GM23338 (cell line): ENCODE measurements around the gene ADIPOR2. TPM values are rescaled to one million over a fixed set of nuclear protein-coding genes. Genes with fewer than 3 reads are reported as not detected.

Experiments used
- ATAC-seq: fragments of 200-7000 bp; cut with Tn5 transposase; 3 replicates; pipeline ENCODE4 v1.9.1; 2020
- DNase-seq: peaks from one replicate; pipeline ENCODE4 v3.0.0-alpha.2; 2015; ENCODE audit warnings: low spot score
- H2AFZ ChIP-seq: fragments of 200-600 bp; sonication (generic); 2 replicates; pipeline ENCODE4 v1.8.0; 2016; ENCODE audit warnings: antibody characterized with exemption, mild to moderate bottlenecking, moderate library complexity
- H3F3A ChIP-seq: fragments of 200-600 bp; sonication (generic); replicated peaks from 2 replicates; pipeline ENCODE4 v1.8.0; 2017; ENCODE audit warnings: antibody characterized with exemption, mixed run types, low read depth
- H3K27ac ChIP-seq: fragments of 200-600 bp; sonication (generic); 2 replicates; pipeline ENCODE4 v1.6.1; 2016; ENCODE audit warnings: low read depth
- H3K27me3 ChIP-seq: fragments of 200-600 bp; sonication (generic); 2 replicates; pipeline ENCODE4 v1.8.0; 2016; ENCODE audit warnings: mild to moderate bottlenecking, mixed run types, moderate library complexity; ENCODE audit not compliant: insufficient read depth
- H3K36me3 ChIP-seq: fragments of 200-600 bp; sonication (generic); 2 replicates; pipeline ENCODE4 v1.8.0; 2016; ENCODE audit warnings: mild to moderate bottlenecking; ENCODE audit not compliant: insufficient read depth
- H3K4me1 ChIP-seq: fragments of 200-600 bp; sonication (generic); 2 replicates; pipeline ENCODE4 v1.8.0; 2016; ENCODE audit warnings: mild to moderate bottlenecking, moderate library complexity; ENCODE audit not compliant: insufficient read depth
- H3K4me2 ChIP-seq: fragments of 200-600 bp; sonication (generic); 2 replicates; pipeline ENCODE4 v1.7.1; 2017; ENCODE audit warnings: mixed run types
- H3K4me3 ChIP-seq: fragments of 200-600 bp; sonication (generic); 2 replicates; pipeline ENCODE4 v1.6.1; 2016; ENCODE audit warnings: mixed run types
- H3K79me2 ChIP-seq: fragments of 200-600 bp; sonication (generic); replicated peaks from 2 replicates; pipeline ENCODE4 v1.8.0; 2017; ENCODE audit warnings: mild to moderate bottlenecking; ENCODE audit not compliant: insufficient read depth
- H3K9me2 ChIP-seq: fragments of 200-600 bp; sonication (generic); 2 replicates; pipeline ENCODE4 v1.8.0; 2017; ENCODE audit not compliant: insufficient read depth
- H4K20me1 ChIP-seq: fragments of 200-600 bp; sonication (generic); replicated peaks from 2 replicates; pipeline ENCODE4 v1.8.0; 2017; ENCODE audit warnings: mild to moderate bottlenecking; ENCODE audit not compliant: insufficient read depth
- H3K27ac Mint-ChIP-seq: 2 replicates; pipeline ENCODE4 v1.8.0; 2020; ENCODE audit warnings: inconsistent platforms, mild to moderate bottlenecking, moderate library complexity, mixed read lengths
- H3K27me3 Mint-ChIP-seq: 3 replicates; pipeline ENCODE4 v1.8.0; 2022; ENCODE audit warnings: low read depth, mild to moderate bottlenecking, moderate library complexity, mixed read lengths, inconsistent platforms; ENCODE audit not compliant: insufficient read depth, poor library complexity
- H3K36me3 Mint-ChIP-seq: 3 replicates; pipeline ENCODE4 v1.8.0; 2021; ENCODE audit warnings: low read depth, mild to moderate bottlenecking, inconsistent platforms, moderate library complexity, mixed read lengths
- H3K4me1 Mint-ChIP-seq: 3 replicates; pipeline ENCODE4 v1.8.0; 2020; ENCODE audit warnings: mild to moderate bottlenecking, inconsistent platforms, mixed read lengths
- H3K4me3 Mint-ChIP-seq: 3 replicates; pipeline ENCODE4 v1.8.0; 2021; ENCODE audit warnings: moderate library complexity, mild to moderate bottlenecking, inconsistent platforms, mixed read lengths
- H3K9me3 Mint-ChIP-seq: 3 replicates; pipeline ENCODE4 v1.8.0; 2020; ENCODE audit warnings: moderate library complexity, mild to moderate bottlenecking, inconsistent platforms, mixed read lengths
- CREB1 ChIP-seq: fragments of 250-450 bp; sonication (Bioruptor Pico); IDR thresholded peaks from 2 replicates; pipeline ENCODE4 v1.5.0; 2020; ENCODE audit warnings: low read depth, mild to moderate bottlenecking, moderate library complexity
- CTCF ChIP-seq, 2 experiments: fragments of 200-600 bp in 1 of 2; sonication (generic) in 1 of 2; conservative IDR thresholded peaks; 2 replicates each; pipeline versions ENCODE4 v1.5.1 to v1.6.1; 2016 to 2017; ENCODE audit warnings: antibody characterized with exemption in 2 of 2, low read depth in 2 of 2, mild to moderate bottlenecking in 2 of 2, moderate library complexity in 1 of 2
- ETS1 ChIP-seq: IDR thresholded peaks from 2 replicates; pipeline ENCODE4 v1.6.1; 2016; ENCODE audit warnings: antibody characterized with exemption
- EZH2 ChIP-seq: fragments of 200-600 bp; sonication (generic); IDR thresholded peaks from one replicate; pipeline ENCODE4 v1.8.0; 2017; ENCODE audit warnings: antibody characterized with exemption, mild to moderate bottlenecking, low read depth; ENCODE audit not compliant: unreplicated experiment
- EZH2phosphoT487 ChIP-seq: fragments of 200-600 bp; sonication (generic); IDR thresholded peaks from one replicate; pipeline ENCODE4 v1.8.1; 2018; ENCODE audit warnings: antibody characterized with exemption; ENCODE audit not compliant: unreplicated experiment
- JUNB ChIP-seq: IDR thresholded peaks from one replicate; pipeline ENCODE4 v1.6.1; 2016; ENCODE audit warnings: antibody characterized with exemption; ENCODE audit not compliant: unreplicated experiment
- NANOG ChIP-seq: IDR thresholded peaks from 2 replicates; pipeline ENCODE4 v1.6.1; 2016; ENCODE audit warnings: antibody characterized with exemption, borderline replicate concordance
- POLR2AphosphoS5 ChIP-seq: IDR thresholded peaks from 2 replicates; pipeline ENCODE4 v1.6.1; 2016; ENCODE audit warnings: antibody characterized with exemption, low read depth
- REST ChIP-seq: IDR thresholded peaks from one replicate; pipeline ENCODE4 v1.6.1; 2018; ENCODE audit warnings: antibody characterized with exemption; ENCODE audit not compliant: unreplicated experiment
- STAT1 ChIP-seq: IDR thresholded peaks from one replicate; pipeline ENCODE4 v1.6.1; 2016; ENCODE audit warnings: antibody characterized with exemption; ENCODE audit not compliant: unreplicated experiment
- ZNF114 ChIP-seq: fragments of 250-450 bp; sonication (Bioruptor Pico); IDR thresholded peaks from 2 replicates; pipeline ENCODE4 v1.5.0; 2020; ENCODE audit warnings: mild to moderate bottlenecking, moderate library complexity
- ZNF331 ChIP-seq: fragments of 250-450 bp; sonication (Bioruptor Pico); IDR thresholded peaks from 2 replicates; pipeline ENCODE4 v1.5.0; 2020; ENCODE audit warnings: low read depth, mild to moderate bottlenecking, moderate library complexity
- ZNF462 ChIP-seq: fragments of 250-450 bp; sonication (Bioruptor Pico); IDR thresholded peaks from 2 replicates; pipeline ENCODE4 v1.5.0; 2020; ENCODE audit warnings: mild to moderate bottlenecking, moderate library complexity
- polyA plus RNA-seq: library from polyadenylated mRNA; unstranded; fragments of >200 nt; fragmentation: Nextera tagmentation; extraction: Ambion mirVana; gene quantifications from 2 replicates; pipeline ENCODE4 v1.2.1, GENCODE V29; 2016
- total RNA-seq: library from RNA; depleted of rRNA; stranded (reverse); fragments of >200 nt; shearing (Covaris generic); gene quantifications from 2 replicates; pipeline ENCODE4 v1.2.3, GENCODE V29; 2014

Gene ADIPOR2
- total and polyA plus RNA-seq, 2 experiments from 2014 or later: 11.7 to 36.2 TPM

- Mint-ChIP-seq H3K27me3 (peaks cover 23% of the 10 kb centered on the region), H3K9me3 (no peaks in the 10 kb centered on the region), H3K27ac (no peak overlapping the region), H3K36me3 (no peaks in the 10 kb centered on the region), H3K4me1 (peaks cover 9% of the 10 kb centered on the region), H3K4me3 (no peak overlapping the region)
- no peaks in the 10 kb centered on the region for H3K79me2 ChIP-seq
- H3K4me1 ChIP-seq: peaks cover 2% of the 10 kb centered on the region; the same call in 1 of the 2 replicates
- H3K27me3 ChIP-seq: peaks cover 19% of the 10 kb centered on the region
- no peaks in the 10 kb centered on the region for H4K20me1 ChIP-seq
- TF ChIP-seq STAT1 (no peak), ZNF462 (CRISPR knock-in tag) (no peak), ETS1 (no peak), POLR2AphosphoS5 (no peak), EZH2phosphoT487 (no peak), NANOG (no peak), JUNB (no peak), ZNF114 (no peak), EZH2 (no peak), REST (no peak), CREB1 (no peak), ZNF331 (CRISPR knock-in tag) (no peak), CTCF (conservative IDR thresholded peaks at IDR 0.05; ENCODE audit: low read depth in 2 of 2) (no peak)
- H3K4me2 ChIP-seq: no peak overlapping the region
- H3K9me2 ChIP-seq: no peaks in the 10 kb centered on the region
- ATAC-seq (no peak), DNase-seq (no peak)
- 0 out of 2 replicates have a peak, but pooled peaks cover 3% of the 10 kb centered on the region for H3F3A ChIP-seq
- no peaks in the 10 kb centered on the region for H3K36me3 ChIP-seq
- no peak overlapping the region for H3K27ac ChIP-seq
- H3K4me3 ChIP-seq: no peak overlapping the region
- no peak overlapping the region for H2AFZ ChIP-seq
These were observed 35.6 kb upstream of the ADIPOR2 start for GRCh38 chr12:1655225-1655788.
